Measurements from ENCODE around the gene KCNG1. TPM values are rescaled to one million over a fixed set of nuclear protein-coding genes. Genes with fewer than 3 reads are reported as not detected.

KCNG1 gene
- total RNA-seq, 1 donor from 2014 or later = 2.2 TPM

DNA sequence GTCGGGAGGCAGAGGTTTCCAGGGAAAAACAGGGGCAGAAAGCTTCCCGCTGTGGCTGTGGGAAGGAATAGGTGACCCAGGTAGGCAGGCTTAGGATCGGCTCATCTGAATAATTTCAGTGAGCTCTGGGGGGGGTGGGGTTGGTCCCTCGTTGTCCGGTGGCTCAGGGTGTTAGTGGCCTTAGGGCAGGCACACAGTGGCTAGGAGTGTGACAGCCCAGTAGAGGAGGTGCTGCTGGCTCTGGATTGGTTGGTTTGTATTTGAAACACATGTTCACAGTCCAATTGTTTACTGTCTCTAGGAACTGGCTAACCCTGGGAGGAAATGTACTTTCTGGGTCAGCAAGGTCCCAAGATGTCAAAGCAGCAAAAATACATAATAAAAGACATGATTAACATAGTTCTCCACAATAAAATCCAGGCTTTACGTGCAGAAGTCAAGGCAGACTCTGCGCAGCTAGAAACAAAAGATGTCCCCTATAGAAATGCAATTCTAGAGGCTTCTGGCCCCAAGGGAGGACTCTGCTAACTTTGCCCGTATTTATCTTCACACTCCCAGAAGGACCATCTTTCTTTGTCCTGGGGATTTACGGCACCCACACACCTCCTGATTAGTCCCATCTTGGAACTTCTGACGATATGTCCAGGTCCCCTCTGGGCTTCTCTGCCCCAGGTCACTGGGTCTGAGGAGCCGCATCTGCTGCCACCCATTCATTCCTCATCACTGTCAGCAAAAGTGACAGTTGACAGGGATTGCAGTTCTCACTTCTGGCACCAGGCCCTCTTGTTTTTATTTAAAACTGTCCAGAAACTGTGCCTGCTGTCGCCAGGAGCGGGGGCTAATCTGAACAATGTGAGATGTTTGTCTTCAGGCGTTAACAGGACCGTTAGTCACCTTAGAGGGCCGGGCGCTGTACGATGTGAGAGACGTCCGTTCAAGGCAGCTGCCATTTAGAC lies 45.6 kb downstream of the KCNG1 start:
- Histone ChIP-seq H2AFZ (replicated peaks) (no peak overlapping the region), H3K4me2 (no peak overlapping the region), H3K4me1 (peaks cover 6% of the 10 kb centered on the region), H3K27ac (no peak overlapping the region), H3K36me3 (no peaks in the 10 kb centered on the region), H3K9ac (no peak overlapping the region), H3K4me3 (no peak overlapping the region), H3F3A (ENCODE audit: low read depth) (no peaks in the 10 kb centered on the region), H3K27me3 (no peaks in the 10 kb centered on the region), H4K20me1 (ENCODE audit: low read depth) (no peaks in the 10 kb centered on the region), H3K9me3 (ENCODE audit: low read depth) (no peaks in the 10 kb centered on the region), H3K79me2 (ENCODE audit: low read depth) (no peaks in the 10 kb centered on the region)
- Mint-ChIP-seq H3K27me3 (ENCODE audit: insufficient read depth, low read depth) (peaks cover 12% of the 10 kb centered on the region), H3K4me3 (no peak overlapping the region), H3K27ac (peak overlapping the region; percentile 42), H3K4me1 (peaks cover 10% of the 10 kb centered on the region), H3K9me3 (peaks cover 4% of the 10 kb centered on the region), H3K36me3 (no peaks in the 10 kb centered on the region)
- DNase-seq (ENCODE audit: low spot score) = peak; percentile 15
- TF ChIP-seq EZH2phosphoT487 (IDR thresholded peaks at IDR 0.05) (no peak), EZH2 (IDR thresholded peaks at IDR 0.05) (no peak)
- TF ChIP-seq, protein P1, sequence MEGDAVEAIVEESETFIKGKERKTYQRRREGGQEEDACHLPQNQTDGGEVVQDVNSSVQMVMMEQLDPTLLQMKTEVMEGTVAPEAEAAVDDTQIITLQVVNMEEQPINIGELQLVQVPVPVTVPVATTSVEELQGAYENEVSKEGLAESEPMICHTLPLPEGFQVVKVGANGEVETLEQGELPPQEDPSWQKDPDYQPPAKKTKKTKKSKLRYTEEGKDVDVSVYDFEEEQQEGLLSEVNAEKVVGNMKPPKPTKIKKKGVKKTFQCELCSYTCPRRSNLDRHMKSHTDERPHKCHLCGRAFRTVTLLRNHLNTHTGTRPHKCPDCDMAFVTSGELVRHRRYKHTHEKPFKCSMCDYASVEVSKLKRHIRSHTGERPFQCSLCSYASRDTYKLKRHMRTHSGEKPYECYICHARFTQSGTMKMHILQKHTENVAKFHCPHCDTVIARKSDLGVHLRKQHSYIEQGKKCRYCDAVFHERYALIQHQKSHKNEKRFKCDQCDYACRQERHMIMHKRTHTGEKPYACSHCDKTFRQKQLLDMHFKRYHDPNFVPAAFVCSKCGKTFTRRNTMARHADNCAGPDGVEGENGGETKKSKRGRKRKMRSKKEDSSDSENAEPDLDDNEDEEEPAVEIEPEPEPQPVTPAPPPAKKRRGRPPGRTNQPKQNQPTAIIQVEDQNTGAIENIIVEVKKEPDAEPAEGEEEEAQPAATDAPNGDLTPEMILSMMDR (IDR thresholded peaks at IDR 0.05) = no peak

DNA sequence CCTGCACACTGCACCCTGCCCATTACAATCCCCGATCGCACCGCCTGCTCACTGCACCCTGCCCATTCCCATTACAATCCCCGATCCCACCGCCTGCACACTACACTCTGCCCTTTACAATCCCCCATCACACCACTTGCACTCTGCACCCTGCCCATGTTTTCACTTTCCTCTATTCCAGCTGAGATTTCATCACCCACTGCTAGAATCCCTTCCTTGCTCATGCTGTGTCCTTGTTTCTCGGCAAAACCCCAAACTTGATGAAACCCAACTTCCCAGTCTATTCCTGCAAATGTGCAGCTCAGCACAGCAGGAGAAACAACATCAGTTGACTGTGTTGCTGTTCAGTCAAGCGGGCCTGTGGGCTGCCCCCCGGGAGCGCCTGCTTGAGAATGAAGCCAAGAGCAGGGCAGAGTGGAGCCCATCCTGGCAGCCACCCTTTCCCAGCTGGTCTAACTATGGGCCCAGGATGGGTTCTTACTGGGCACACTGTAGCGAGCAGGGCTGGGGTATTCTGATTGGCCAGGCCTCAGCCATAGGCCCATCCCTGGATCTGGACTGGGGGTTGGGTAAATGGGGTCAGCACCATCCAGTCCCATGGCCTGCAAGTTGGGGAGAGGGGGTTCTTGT lies 47.1 kb downstream of the KCNG1 start:
- peaks cover 4% of the 10 kb centered on the region for H3K4me1 Mint-ChIP-seq
- peaks cover 4% of the 10 kb centered on the region for H3K9me3 Mint-ChIP-seq
- H3K36me3 Mint-ChIP-seq = no peaks in the 10 kb centered on the region
- Histone ChIP-seq H3F3A (ENCODE audit: low read depth) (no peaks in the 10 kb centered on the region), H3K4me3 (no peak overlapping the region), H3K79me2 (ENCODE audit: low read depth) (no peaks in the 10 kb centered on the region), H3K27ac (no peak overlapping the region), H3K4me2 (no peak overlapping the region), H2AFZ (replicated peaks) (no peak overlapping the region), H3K36me3 (no peaks in the 10 kb centered on the region), H4K20me1 (ENCODE audit: low read depth) (no peaks in the 10 kb centered on the region), H3K4me1 (peaks cover 6% of the 10 kb centered on the region), H3K9me3 (ENCODE audit: low read depth) (no peaks in the 10 kb centered on the region), H3K9ac (no peak overlapping the region), H3K27me3 (peaks cover 3% of the 10 kb centered on the region)
- TF ChIP-seq, protein P1 (IDR thresholded peaks at IDR 0.05) = no peak
- TF ChIP-seq EZH2 (IDR thresholded peaks at IDR 0.05) (no peak), EZH2phosphoT487 (IDR thresholded peaks at IDR 0.05) (no peak)
- no peak overlapping the region for H3K27ac Mint-ChIP-seq
- peaks cover 11% of the 10 kb centered on the region for H3K27me3 Mint-ChIP-seq (ENCODE audit: insufficient read depth, low read depth)
- no peak overlapping the region for H3K4me3 Mint-ChIP-seq
- no peak for DNase-seq (ENCODE audit: low spot score)

DNA sequence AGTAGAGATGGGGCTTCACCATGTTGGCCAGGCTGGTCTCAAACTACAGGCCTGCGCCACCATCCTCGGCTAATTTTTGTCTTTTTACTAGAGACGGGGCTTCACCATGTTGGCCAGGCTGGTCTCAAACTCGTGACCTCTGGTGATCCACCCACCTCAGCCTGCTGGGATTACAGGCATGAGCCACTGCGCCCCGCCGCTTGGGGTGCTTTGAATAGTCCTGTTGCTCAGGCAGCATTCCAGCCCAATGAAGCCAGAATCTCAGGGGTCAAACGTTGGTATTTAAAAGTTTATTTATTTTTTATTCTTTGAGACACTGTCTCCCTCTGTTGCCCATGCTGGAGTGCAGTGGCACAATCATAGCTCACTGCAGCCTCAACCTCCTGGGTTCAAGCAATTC lies 53.0 kb downstream of the KCNG1 start:
- peak overlapping the region; percentile 53 for H3K4me3 Mint-ChIP-seq
- H3K27me3 Mint-ChIP-seq (ENCODE audit: insufficient read depth, low read depth) = peaks cover 15% of the 10 kb centered on the region
- Histone ChIP-seq H3K36me3 (no peaks in the 10 kb centered on the region), H3F3A (ENCODE audit: low read depth) (peaks cover 25% of the 10 kb centered on the region), H3K27ac (no peak overlapping the region), H3K9ac (no peak overlapping the region), H3K4me2 (no peak overlapping the region), H3K9me3 (ENCODE audit: low read depth) (no peaks in the 10 kb centered on the region), H3K79me2 (ENCODE audit: low read depth) (no peaks in the 10 kb centered on the region), H4K20me1 (ENCODE audit: low read depth) (no peaks in the 10 kb centered on the region), H3K4me1 (peaks cover 29% of the 10 kb centered on the region), H3K4me3 (no peak overlapping the region), H2AFZ (replicated peaks) (no peak overlapping the region), H3K27me3 (peaks cover 3% of the 10 kb centered on the region)
- peaks cover 4% of the 10 kb centered on the region for H3K9me3 Mint-ChIP-seq
- H3K4me1 Mint-ChIP-seq = peaks cover 28% of the 10 kb centered on the region
- TF ChIP-seq EZH2phosphoT487 (IDR thresholded peaks at IDR 0.05) (no peak), EZH2 (IDR thresholded peaks at IDR 0.05) (no peak)
- TF ChIP-seq, protein P1 (IDR thresholded peaks at IDR 0.05) = no peak
- no peaks in the 10 kb centered on the region for H3K36me3 Mint-ChIP-seq
- H3K27ac Mint-ChIP-seq = no peak overlapping the region
- no peak for DNase-seq (ENCODE audit: low spot score)
